Middle frontal gyrus (tissue), 1 donor: ENCODE data around the gene KRTAP3-1.
"Not testable (repeated sequence)": the region's sequence is repeated elsewhere in the genome, so short reads cannot be mapped to it uniquely, and the experiment has no call there.

Experiments
- DNase-seq: peaks from one replicate; pipeline ENCODE4 v3.0.0-alpha.2; 2015; ENCODE audit warnings: low spot score; ENCODE audit errors: extremely low spot score

Gene KRTAP3-1

DNA sequence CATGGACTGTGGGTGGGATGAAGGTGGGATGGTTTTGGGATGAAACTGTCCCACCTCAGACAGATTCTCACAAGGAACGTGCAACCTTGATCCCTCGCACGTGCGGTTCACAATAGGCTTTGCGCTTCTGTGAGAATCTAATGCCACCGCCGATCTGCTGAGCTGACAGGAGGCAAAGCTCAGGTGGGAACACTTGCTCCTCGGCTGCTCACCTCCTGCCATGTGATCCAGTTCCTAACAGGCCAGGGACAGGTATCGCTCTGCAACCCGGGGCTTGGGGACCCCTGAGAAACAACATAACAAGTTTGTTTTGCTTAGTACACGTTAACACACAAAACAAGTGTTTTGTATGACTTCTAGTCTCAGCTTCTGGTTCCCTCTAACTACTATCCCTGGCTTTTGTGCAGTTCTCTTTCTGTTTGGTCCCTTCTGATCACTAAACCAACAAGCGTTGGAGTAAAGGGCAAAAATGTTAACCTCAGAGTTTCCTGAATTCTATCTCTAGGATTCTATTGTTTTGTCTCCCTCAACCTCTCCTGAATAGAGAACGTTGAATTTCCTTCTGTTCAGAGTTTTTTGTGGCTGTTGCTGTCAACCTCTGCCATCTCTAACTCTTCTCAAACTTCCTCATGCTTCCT is 7.8 kb upstream of the KRTAP3-1 start:
- DNase-seq = no peak

GRCh38 chr17:41015454-41015853 is 6.5 kb upstream of the KRTAP3-1 start:
- DNase-seq = no peak

- no peak for DNase-seq
These were observed 4.7 kb upstream of the KRTAP3-1 start for GRCh38 chr17:41013606-41014005.

DNA sequence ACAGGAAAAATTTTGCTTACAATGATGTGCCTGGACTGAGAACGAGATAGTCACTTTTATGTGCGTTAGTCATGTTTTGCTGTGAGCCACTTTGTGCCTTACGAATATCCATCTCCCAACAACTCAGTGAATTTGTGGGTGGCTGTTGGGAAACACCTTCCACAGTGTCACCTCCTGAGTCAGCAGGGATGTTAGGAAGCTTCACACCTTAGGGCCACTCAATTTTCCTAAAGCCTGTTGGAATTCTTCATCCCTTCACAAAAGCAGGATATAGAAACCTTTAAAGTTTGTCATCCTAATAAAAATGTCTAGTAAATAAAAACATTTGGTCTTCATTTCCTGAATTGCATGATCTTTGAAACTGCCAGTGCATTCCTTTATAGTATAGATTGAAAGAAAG is 4.3 kb upstream of the KRTAP3-1 start:
- DNase-seq = no peak

- DNase-seq = no peak
These were observed 3.6 kb upstream of the KRTAP3-1 start for GRCh38 chr17:41012326-41013120.

DNA sequence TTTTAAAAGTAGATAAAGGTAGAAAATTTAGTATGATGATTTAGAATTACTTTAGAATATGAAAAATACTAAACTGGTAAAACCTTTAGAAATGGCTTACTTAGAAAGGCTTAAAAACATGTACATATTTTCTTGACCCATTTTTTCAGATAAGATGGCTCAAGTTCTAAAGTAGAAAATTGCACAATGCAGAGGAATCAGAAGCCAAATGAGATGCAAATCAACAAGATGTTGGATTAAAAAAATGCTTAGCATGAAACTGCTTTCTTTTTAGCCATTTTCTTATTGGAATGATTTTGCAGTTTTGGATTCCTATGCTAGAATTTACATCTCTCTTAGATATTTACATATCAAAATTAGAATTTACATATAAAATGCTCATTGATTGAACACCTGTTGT is 1.5 kb upstream of the KRTAP3-1 start:
- DNase-seq = no peak

GRCh38 chr17:41009936-41010335 is 1.0 kb upstream of the KRTAP3-1 start:
- no peak for DNase-seq

DNA sequence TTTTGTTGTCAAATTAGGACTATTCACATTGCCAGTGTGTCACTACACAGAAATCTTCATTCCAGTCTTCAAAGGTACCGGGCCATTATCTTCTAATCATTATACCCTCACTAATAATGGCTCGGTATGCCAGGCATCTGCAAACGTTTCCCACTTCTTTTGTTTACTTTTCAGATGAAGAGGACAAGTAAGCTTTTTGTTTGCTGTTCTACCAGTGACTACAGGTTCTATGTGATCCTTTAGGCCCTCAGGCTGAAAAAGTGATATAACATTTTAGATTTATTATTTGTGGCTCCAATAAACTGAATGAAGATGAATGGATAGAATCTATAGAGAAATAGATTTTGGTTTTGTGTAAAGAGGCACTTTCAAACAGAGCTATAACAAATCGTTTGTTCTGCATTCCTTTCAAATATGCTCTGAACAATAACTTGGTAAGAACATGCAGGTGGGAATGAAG is 403 bp upstream of the KRTAP3-1 start:
- DNase-seq = no peak

GRCh38 chr17:41004397-41004796 is 4.5 kb downstream of the KRTAP3-1 start:
- DNase-seq = no peak

DNA sequence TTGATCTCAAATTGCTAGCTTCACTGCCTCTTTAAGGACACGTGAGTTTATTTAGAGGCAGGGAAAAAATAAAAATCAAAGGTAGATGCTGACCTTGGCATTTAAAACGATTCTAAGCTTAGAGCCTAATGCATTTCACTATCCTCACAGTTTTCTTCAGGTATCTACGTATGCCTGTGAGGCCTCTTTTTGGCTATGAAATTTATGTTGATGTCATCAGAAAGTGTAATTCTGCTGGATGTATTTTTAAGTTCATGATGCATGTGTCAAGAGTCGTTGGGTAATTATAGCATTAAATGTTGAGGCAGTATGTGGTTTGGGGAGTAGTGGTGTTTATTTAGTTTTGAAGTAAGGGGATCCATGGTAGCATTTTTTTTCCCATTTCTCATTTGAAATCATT is 5.0 kb downstream of the KRTAP3-1 start:
- no peak for DNase-seq

DNA sequence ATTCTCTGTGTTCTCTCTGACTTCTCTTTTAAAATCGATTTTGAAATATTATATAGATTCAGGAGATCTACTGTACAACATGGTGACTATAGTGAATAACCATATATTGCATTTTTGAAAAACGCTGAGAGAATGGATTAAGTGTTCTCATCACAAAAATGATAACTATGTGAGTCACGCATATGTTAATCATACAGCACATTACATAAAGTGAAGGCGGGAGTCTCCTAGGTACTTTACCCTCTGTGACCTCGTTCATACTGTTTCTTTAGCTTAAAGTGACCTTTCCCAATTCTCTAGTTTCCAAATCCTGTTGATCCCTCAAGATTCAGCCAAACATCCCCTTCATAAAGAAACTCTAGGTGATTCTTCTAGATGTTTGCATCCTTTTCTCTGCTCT is 6.1 kb downstream of the KRTAP3-1 start:
- no peak for DNase-seq

- no peak for DNase-seq
These were observed 7.1 kb downstream of the KRTAP3-1 start for GRCh38 chr17:41001795-41002194.

GRCh38 chr17:40999563-40999962 is 9.4 kb downstream of the KRTAP3-1 start, which contains the start of gene KRTAP3-2:
TSS of gene KRTAP3-2 (minus strand) at chr17:40999906. CDS start at chr17:40999853, 53 bp downstream.
- not testable (repeated sequence) for DNase-seq

GRCh38 chr17:40997361-40997760 is 11.6 kb downstream of the KRTAP3-1 start:
- DNase-seq = no peak

GRCh38 chr17:40996829-40997228 is 12.1 kb downstream of the KRTAP3-1 start:
- no peak for DNase-seq

DNA sequence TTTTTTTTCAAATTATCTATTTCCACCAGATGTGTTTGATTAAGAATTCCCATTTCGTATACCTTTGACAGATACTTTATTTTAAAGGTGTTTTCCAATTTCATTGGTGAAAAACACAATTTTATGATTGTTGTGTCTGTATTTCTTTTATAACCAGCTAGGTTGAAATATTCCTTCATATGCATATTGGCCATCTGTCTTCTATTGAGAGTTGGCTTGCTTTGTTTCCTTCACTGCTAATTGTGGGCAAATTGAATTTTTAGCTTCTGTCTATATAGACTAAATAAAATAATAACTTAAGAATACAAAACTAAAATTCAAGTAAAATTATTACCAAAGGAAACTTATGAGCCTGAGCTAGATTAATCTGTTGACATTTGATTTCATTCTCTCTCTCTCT is 13.8 kb downstream of the KRTAP3-1 start:
- no peak for DNase-seq

DNA sequence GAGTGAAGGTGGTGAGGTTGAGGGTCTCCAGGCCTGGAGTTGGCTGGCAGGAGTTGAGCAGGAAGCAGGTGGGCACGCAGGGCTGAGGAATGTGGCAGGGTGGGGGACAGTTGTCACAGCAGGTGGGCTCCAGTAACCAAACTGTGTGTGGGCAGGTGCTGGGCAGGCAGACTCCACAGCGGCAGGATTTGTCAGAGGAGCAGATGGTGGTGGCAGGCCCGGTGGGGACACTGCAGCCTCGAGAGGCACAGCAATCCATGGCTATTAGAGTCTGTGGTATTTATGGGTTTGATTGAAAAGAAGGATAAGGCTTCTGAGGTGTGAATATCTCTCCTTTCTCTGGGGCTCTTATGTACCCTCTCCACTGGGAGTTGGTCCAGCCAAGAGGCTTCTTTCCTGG is 15.1 kb downstream of the KRTAP3-1 start, which contains the start of gene KRTAP3-3:
Gene KRTAP3-3 (minus strand): TSS at position 326 of the 400 bp plus-strand sequence. CDS start 67 bp downstream, at position 259.
- DNase-seq = no peak

DNA sequence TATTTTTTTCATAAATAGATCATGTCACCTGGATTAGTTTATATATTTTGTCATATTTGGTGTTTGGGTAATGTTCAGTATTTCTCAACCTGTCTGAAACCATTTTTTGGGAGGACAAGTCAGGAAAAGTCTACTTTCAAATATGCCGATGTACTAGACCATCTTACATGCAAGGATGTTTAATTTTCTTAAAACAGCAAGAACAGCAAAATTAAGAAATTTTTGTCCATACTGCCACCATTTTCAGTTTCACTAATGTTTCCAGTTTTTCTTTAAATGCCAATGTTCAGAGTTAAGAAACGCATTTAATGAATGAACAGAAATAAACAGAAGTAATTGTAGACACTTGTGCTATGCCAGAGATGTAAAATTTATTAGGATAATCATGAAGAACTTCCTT is 15.8 kb downstream of the KRTAP3-1 start:
- DNase-seq = no peak

GRCh38 chr17:40992666-40993065 is 16.3 kb downstream of the KRTAP3-1 start:
- DNase-seq = no peak

DNA sequence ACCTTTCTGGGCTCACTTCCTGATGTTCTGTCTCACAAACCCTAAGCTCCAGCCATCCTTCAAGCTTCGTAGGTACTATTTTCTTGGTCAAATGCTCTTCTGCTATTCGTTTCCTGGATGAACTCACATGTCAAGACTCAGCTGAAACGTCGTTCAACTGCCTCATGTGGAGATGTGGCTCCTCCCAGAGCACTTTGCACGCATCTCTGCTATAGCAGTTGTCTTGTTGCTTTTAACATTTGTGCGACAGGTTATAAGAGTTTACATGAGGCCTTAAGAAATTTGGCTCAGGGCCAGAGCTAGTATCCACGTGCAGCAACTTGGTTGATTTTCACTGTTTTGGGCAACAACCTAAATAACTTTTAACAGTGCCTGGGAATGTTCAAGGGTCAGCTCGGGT is 22.0 kb downstream of the KRTAP3-1 start:
- no peak for DNase-seq

DNA sequence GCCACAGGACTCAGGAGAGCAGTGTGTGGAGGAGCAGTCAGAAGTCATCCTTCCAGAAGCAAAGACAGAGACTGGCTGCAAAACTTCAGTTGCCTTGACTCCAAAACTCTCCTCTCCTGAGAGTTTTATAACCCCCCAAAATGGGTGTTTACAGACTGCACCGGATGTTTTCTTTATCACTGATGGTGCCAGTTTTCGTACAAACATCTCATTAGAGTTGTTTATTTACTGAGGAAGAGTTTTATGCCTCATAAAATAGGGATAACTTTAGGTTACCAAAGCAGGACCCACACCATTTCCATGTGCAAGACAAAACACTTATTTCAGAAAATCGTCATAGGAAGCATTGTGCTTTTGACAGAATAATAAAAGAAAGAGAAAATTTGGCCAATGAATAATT is 24.7 kb downstream of the KRTAP3-1 start, which contains the start of gene KRT40:
Gene KRT40 (minus strand): TSS at position 101 of the 400 bp plus-strand sequence. CDS start 53 bp downstream, at position 48.
- no peak for DNase-seq

DNA sequence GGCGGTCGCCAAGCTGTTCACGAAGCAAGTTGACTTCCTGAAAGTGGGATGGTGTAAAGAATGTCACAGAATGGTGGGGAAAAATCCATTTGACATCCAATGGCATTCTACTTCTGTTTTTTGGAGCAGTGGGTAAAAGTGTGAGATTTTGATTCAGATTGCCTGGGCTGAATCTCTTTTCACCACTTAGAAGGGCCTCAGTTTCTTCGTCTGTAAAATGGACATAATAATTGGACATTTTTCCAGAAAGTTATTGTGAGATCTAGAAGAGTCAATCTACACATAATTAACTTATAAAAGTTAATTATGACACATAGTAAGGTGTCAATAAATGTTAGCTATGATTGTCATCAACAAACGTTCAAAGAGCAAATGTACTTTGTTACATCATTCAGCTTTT is 27.8 kb downstream of the KRTAP3-1 start:
- DNase-seq = no peak
